K562 (cell line): ENCODE data around the gene NPHP1.

Source experiments
- CTCF ChIP-seq, 3 experiments: IDR thresholded peaks in 2 of 3; conservative IDR thresholded peaks in 1 of 3; 2 replicates each; pipeline ENCODE4 v1.5.1; 2011 to 2012; ENCODE audit warnings: low read length in 3 of 3, mild to moderate bottlenecking in 3 of 3, control low read depth in 2 of 3, improper control_type of control experiment in 1 of 3, inconsistent platforms in 1 of 3, low read depth in 1 of 3, mixed read lengths in 1 of 3, moderate library complexity in 1 of 3; ENCODE audit not compliant: insufficient read depth in 2 of 3
- NR2C1 ChIP-seq, 2 experiments: fragments of 450-650 bp; IDR thresholded peaks; 2 replicates each; pipeline ENCODE4 v1.6.1; 2017; ENCODE audit warnings: mild to moderate bottlenecking in 2 of 2, antibody characterized with exemption in 1 of 2, inconsistent platforms in 1 of 2, missing compliant biosample characterization in 1 of 2, missing genetic modification characterization in 1 of 2
- TOE1 ChIP-seq, 2 experiments: fragments of 450-650 bp in 1 of 2; sonication (generic) in 1 of 2; formaldehyde crosslinking in 1 of 2; IDR thresholded peaks; 2 replicates each; pipeline versions ENCODE4 v1.7.1 to v1.8.0; 2016 to 2022; ENCODE audit warnings: borderline replicate concordance in 2 of 2, mild to moderate bottlenecking in 2 of 2, antibody characterized with exemption in 1 of 2, inconsistent platforms in 1 of 2, low read depth in 1 of 2, missing genetic modification reagents in 1 of 2, moderate library complexity in 1 of 2

- TF ChIP-seq TOE1 (IDR thresholded peaks at IDR 0.05; ENCODE audit: borderline replicate concordance), result no peak
- TF ChIP-seq TOE1 (CRISPR knock-in tag; IDR thresholded peaks at IDR 0.05; ENCODE audit: borderline replicate concordance, low read depth), result no peak
- TF ChIP-seq NR2C1 (IDR thresholded peaks at IDR 0.05), result no peak
- TF ChIP-seq NR2C1 (tag; IDR thresholded peaks at IDR 0.05), result no peak
- no peak for TF ChIP-seq CTCF (IDR thresholded peaks at IDR 0.05 in 2 of 3, conservative IDR thresholded peaks at IDR 0.05 in 1 of 3; ENCODE audit: insufficient read depth in 2 of 3, low read depth in 1 of 3, low read length in 3 of 3)
Observed at GRCh38 chr2:110215091-110215490, 10.3 kb upstream of the NPHP1 start.
